GM12878 (cell line): ENCODE measurements around the gene BCL2L14.

Source experiments
- ATF7 ChIP-seq: fragments of 450-650 bp; IDR thresholded peaks from 2 replicates; pipeline ENCODE4 v1.6.1; 2016; ENCODE audit warnings: low read depth, mild to moderate bottlenecking
- BACH1 ChIP-seq: fragments of 450-650 bp; IDR thresholded peaks from 2 replicates; pipeline ENCODE4 v1.6.1; 2017; ENCODE audit warnings: mild to moderate bottlenecking, borderline replicate concordance
- CREB1 ChIP-seq: IDR thresholded peaks from 2 replicates; pipeline ENCODE4 v1.6.1; 2012; ENCODE audit warnings: low read depth, mild to moderate bottlenecking, inconsistent platforms
- CTCF ChIP-seq, 3 experiments: IDR thresholded peaks in 2 of 3; conservative IDR thresholded peaks in 1 of 3; 2 replicates each; pipeline ENCODE4 v1.5.1; 2011; ENCODE audit warnings: low read depth in 3 of 3, low read length in 3 of 3, mild to moderate bottlenecking in 3 of 3, control low read depth in 2 of 3, moderate library complexity in 2 of 3, inconsistent platforms in 1 of 3, mixed read lengths in 1 of 3; ENCODE audit not compliant: control insufficient read depth in 2 of 3, insufficient read depth in 1 of 3; ENCODE audit errors: extremely low read depth in 1 of 3
- ELK1 ChIP-seq: IDR thresholded peaks from 2 replicates; pipeline ENCODE4 v1.6.1; 2012; ENCODE audit warnings: low read depth, low read length, improper control_type of control experiment
- EZH2 ChIP-seq: IDR thresholded peaks from 2 replicates; pipeline ENCODE4 v1.6.1; 2012; ENCODE audit warnings: low read depth, mild to moderate bottlenecking, control low read depth, inconsistent platforms, low read length, borderline replicate concordance; ENCODE audit not compliant: control insufficient read depth
- PML ChIP-seq: IDR thresholded peaks from 2 replicates; pipeline ENCODE4 v1.6.1; 2012; ENCODE audit warnings: low read length, inconsistent platforms

GRCh38 chr12:12127304-12127703 is 56.6 kb downstream of the BCL2L14 start:
- TF ChIP-seq CTCF (IDR thresholded peaks at IDR 0.05 in 2 of 3, conservative IDR thresholded peaks at IDR 0.05 in 1 of 3; ENCODE audit: control insufficient read depth in 2 of 3, extremely low read depth in 1 of 3, insufficient read depth in 1 of 3, low read depth in 3 of 3, low read length in 3 of 3) (no peak), ELK1 (no peak), ATF7 (no peak), PML (no peak), CREB1 (no peak), EZH2 (no peak), BACH1 (no peak)
